ENCODE measurements around the gene ZBED5.
A peak's percentile ranks its signal among the peaks of the same experiment; 100 is the strongest.

Gene ZBED5

DNA sequence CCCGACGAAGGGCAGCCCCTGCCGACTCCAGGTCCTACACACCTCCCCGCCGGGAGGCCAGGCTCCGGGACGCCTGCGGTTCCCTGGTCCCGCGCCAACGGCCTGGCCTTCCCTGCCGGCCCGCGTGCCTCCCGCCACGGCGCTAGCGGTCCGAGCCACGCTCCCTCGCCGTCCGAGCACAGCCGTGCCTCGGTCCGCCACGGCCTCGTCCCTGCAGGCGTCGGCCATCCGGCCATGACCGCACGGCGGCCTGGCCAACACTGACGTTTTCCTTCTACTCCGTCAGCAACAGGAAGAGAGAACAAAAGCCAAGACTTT is 49.7 kb downstream of the ZBED5 start:
- H3K27ac Mint-ChIP-seq = peak overlapping the region; percentile 99 to 100 (median 100)
- peaks cover 46% of the 10 kb centered on the region for H3K36me3 Mint-ChIP-seq (ENCODE audit: low read depth)
- TF ChIP-seq, protein P1, sequence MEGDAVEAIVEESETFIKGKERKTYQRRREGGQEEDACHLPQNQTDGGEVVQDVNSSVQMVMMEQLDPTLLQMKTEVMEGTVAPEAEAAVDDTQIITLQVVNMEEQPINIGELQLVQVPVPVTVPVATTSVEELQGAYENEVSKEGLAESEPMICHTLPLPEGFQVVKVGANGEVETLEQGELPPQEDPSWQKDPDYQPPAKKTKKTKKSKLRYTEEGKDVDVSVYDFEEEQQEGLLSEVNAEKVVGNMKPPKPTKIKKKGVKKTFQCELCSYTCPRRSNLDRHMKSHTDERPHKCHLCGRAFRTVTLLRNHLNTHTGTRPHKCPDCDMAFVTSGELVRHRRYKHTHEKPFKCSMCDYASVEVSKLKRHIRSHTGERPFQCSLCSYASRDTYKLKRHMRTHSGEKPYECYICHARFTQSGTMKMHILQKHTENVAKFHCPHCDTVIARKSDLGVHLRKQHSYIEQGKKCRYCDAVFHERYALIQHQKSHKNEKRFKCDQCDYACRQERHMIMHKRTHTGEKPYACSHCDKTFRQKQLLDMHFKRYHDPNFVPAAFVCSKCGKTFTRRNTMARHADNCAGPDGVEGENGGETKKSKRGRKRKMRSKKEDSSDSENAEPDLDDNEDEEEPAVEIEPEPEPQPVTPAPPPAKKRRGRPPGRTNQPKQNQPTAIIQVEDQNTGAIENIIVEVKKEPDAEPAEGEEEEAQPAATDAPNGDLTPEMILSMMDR (IDR thresholded peaks at IDR 0.05; ENCODE audit: unreplicated experiment in 3 of 3) = no peak
- peak overlapping the region; percentile 97 to 98 (median 97) for H3K4me3 Mint-ChIP-seq
- H3K4me1 Mint-ChIP-seq = peaks cover 52% of the 10 kb centered on the region
- no peaks in the 10 kb centered on the region for H3K27me3 Mint-ChIP-seq (ENCODE audit: low read depth)
- no peaks in the 10 kb centered on the region for H3K9me3 Mint-ChIP-seq

DNA sequence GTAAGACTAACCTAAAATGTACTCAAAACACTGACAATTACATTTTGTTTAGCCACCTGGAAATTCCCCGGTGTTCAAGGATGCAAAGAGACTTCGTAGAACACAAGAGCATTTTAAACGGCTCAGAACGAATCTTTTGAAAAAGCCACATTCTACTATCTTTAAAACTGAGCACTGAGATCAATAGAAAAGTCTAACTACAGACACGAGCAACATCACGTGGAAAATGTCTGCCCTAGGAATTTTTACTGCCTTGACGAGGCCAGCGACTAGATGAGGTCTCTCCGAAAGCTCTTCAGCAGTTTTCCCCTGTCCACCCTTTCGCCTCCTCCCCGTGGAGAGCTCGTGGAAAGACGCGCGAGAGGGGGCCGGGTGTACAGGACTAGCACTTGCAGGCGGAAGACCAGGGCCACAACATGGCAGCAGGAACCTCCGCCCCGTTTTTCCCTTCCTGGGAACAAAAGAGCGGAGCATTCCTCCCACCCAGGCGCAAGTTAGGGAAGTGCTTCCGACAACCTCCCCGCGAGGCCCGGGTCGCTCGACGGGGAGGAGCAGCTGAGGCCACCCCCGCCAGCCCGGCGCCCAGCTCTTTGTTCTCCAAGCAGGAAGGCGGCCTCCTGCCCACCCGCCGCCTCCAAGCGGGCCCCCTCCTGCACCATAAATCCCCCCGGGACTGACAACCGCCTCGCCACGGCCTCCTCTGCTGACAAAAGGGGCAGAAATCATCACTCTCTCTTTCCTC is 50.2 kb downstream of the ZBED5 start:
- Mint-ChIP-seq H3K27ac (peak overlapping the region; percentile 99 to 100 (median 100)), H3K4me1 (peaks cover 52% of the 10 kb centered on the region), H3K36me3 (ENCODE audit: low read depth) (peaks cover 51% of the 10 kb centered on the region), H3K9me3 (no peaks in the 10 kb centered on the region), H3K27me3 (ENCODE audit: low read depth) (no peaks in the 10 kb centered on the region), H3K4me3 (peak overlapping the region; percentile 97 to 98 (median 97))
- TF ChIP-seq, protein P1 (IDR thresholded peaks at IDR 0.05; ENCODE audit: unreplicated experiment in 3 of 3) = no peak

DNA sequence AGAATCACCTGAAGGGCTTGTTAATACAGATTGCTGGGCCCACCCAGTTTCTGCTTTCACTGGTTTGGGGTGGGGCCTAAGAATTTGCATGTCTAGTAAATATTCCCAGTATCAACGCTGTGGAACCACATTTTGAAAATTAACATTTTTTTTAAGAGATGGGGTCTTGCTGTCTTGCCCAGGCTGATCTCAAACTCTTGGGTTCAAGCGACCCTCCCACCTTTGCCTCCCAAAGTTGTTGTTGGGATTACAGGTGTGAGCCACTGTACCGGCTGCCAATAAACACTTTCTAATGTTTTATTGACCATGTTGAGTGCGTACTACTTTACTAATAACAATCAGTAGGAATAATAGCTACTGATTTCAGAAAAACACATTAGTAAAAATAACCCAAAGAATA is 51.6 kb downstream of the ZBED5 start:
- H3K9me3 Mint-ChIP-seq = no peaks in the 10 kb centered on the region
- H3K27me3 Mint-ChIP-seq (ENCODE audit: low read depth) = no peaks in the 10 kb centered on the region
- peaks cover 66% of the 10 kb centered on the region for H3K36me3 Mint-ChIP-seq (ENCODE audit: low read depth)
- TF ChIP-seq, protein P1 (IDR thresholded peaks at IDR 0.05; ENCODE audit: unreplicated experiment in 3 of 3) = no peak
- peaks cover 58% of the 10 kb centered on the region for H3K4me1 Mint-ChIP-seq
- peak overlapping the region; percentile 97 to 98 (median 97) for H3K4me3 Mint-ChIP-seq
- H3K27ac Mint-ChIP-seq = peak overlapping the region; percentile 99 to 100 (median 100)

DNA sequence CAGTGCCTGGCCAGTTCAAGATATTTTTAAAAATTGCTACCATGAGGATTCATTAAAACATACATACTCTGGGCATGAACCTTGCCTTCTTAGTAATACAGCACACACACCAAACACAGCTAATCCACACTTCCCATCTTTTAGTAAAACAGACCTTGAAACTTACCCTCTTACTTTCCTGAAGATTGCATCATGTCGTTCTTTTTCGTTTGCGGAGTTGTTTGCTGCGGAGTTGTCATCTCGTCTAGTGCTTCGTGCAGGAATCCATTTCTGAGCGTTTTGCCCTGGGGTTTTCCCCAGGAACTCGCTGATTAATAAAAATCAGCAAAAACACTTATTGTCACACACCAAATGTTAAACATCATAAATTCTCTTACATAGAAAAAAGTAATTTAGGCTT is 52.1 kb downstream of the ZBED5 start:
- TF ChIP-seq, protein P1 (IDR thresholded peaks at IDR 0.05; ENCODE audit: unreplicated experiment in 3 of 3) = no peak
- no peaks in the 10 kb centered on the region for H3K9me3 Mint-ChIP-seq
- peaks cover 63% of the 10 kb centered on the region for H3K4me1 Mint-ChIP-seq
- H3K36me3 Mint-ChIP-seq (ENCODE audit: low read depth) = peaks cover 70% of the 10 kb centered on the region
- H3K27me3 Mint-ChIP-seq (ENCODE audit: low read depth) = no peaks in the 10 kb centered on the region
- H3K27ac Mint-ChIP-seq = peak overlapping the region; percentile 61 to 77 (median 76)
- peak overlapping the region; percentile 97 to 98 (median 97) for H3K4me3 Mint-ChIP-seq

DNA sequence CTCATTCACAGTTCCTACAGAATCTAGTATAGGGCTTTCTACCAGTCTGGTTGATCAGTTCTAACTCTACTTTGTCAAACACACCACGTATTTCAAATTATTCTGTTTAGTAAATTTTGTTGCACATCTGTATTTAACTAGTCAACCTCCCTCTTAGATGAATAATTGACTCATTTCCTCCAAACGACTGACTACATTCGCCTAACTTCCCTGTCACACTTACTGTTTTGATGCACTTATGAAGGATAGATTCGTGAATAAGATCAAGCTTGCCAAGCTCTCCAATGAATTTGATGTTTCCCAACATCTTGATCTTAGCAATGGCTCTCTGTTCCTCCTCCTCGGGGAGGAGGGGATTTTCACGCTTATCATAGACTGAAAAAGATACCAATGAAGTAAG is 54.2 kb downstream of the ZBED5 start:
- Mint-ChIP-seq H3K36me3 (ENCODE audit: low read depth) (peaks cover 91% of the 10 kb centered on the region), H3K27ac (peak overlapping the region; percentile 4 to 42 (median 15)), H3K4me1 (peaks cover 64% of the 10 kb centered on the region), H3K9me3 (no peaks in the 10 kb centered on the region), H3K27me3 (ENCODE audit: low read depth) (no peaks in the 10 kb centered on the region), H3K4me3 (peak overlapping the region in 1 of 3 experiments; percentile 40)
- TF ChIP-seq, protein P1 (IDR thresholded peaks at IDR 0.05; ENCODE audit: unreplicated experiment in 3 of 3) = no peak
